GM13976 (cell line): Measurements from ENCODE around the gene CXCL12.

ENCODE experiments used
- DNase-seq: peaks from one replicate; pipeline ENCODE4 v3.0.0; 2012; ENCODE audit warnings: low spot score
- in situ Hi-C: fragments of 300-500 bp; cut with MboI; formaldehyde crosslinking; loops from one replicate; pipeline ENCODE4 v1.12.0; 2022; ENCODE audit warnings: low sequenced_read_pairs, mixed read lengths, inconsistent platforms; ENCODE audit not compliant: unreplicated experiment
- TF ChIP-seq, protein P1 (sequence below): IDR thresholded peaks from 2 replicates; pipeline ENCODE4 v1.5.1; 2012; ENCODE audit warnings: borderline replicate concordance, mild to moderate bottlenecking; ENCODE audit not compliant: insufficient read depth; ENCODE audit errors: extremely low read depth, missing control alignments, control extremely low read depth

Gene CXCL12

DNA sequence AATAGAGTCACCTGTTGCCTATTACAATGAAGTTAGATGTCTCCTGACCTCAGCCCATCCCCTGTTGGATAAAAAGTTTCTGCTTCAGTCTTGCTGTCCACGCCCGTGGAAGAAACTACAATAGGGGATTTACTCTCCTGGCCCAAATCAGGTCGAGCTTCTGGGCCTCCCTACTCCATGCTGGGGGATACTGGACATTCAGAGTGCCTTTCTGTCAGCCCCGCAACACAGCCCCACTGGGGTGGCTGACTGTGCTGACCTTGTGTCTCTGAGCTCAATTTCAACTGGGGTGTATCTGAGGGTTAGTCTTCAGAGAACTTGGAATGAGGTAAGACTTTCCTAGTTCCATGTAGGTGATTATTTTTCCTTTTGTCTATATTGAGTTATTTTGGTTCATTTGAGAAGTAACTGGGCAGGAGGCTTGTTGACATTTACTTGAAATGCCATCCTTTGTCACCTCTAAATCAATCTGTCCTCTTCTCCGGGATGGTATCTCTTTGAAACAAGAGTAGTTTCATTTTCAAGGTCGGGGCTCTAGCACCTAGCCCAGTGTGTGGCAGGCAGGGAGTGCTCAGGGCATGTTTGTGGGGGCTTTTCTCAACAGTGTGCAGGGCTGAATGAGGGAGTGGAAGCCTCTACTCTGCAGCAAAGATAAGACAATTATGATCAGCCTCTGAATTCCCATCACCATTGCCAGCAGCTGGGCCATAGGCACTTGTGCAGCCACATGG is 17.7 kb upstream of the CXCL12 start:
- DNase-seq = no peak
- in situ Hi-C loops = no loop called here
- TF ChIP-seq, protein P1, sequence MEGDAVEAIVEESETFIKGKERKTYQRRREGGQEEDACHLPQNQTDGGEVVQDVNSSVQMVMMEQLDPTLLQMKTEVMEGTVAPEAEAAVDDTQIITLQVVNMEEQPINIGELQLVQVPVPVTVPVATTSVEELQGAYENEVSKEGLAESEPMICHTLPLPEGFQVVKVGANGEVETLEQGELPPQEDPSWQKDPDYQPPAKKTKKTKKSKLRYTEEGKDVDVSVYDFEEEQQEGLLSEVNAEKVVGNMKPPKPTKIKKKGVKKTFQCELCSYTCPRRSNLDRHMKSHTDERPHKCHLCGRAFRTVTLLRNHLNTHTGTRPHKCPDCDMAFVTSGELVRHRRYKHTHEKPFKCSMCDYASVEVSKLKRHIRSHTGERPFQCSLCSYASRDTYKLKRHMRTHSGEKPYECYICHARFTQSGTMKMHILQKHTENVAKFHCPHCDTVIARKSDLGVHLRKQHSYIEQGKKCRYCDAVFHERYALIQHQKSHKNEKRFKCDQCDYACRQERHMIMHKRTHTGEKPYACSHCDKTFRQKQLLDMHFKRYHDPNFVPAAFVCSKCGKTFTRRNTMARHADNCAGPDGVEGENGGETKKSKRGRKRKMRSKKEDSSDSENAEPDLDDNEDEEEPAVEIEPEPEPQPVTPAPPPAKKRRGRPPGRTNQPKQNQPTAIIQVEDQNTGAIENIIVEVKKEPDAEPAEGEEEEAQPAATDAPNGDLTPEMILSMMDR = no peak

DNA sequence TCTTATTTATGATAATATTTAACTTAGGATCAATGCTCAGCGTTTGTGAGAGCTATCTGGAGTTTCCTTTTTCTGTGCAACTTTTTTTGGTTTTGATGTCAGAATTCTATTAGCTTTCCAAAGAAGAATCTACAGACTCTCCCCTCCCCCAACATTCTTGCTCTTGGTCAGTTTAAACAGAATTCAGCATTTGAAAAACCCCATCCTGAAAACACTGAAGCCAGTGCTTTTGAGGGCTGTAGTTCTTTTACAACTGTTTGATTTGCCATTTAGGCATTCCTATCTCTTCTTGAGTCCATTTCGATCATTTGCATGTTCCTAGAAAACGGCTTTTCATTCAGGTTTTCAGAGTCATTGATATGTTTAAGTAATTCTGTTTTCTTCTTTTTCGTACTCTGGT is 15.6 kb upstream of the CXCL12 start:
- TF ChIP-seq, protein P1 = no peak
- no peak for DNase-seq
- in situ Hi-C loops = no loop called here

DNA sequence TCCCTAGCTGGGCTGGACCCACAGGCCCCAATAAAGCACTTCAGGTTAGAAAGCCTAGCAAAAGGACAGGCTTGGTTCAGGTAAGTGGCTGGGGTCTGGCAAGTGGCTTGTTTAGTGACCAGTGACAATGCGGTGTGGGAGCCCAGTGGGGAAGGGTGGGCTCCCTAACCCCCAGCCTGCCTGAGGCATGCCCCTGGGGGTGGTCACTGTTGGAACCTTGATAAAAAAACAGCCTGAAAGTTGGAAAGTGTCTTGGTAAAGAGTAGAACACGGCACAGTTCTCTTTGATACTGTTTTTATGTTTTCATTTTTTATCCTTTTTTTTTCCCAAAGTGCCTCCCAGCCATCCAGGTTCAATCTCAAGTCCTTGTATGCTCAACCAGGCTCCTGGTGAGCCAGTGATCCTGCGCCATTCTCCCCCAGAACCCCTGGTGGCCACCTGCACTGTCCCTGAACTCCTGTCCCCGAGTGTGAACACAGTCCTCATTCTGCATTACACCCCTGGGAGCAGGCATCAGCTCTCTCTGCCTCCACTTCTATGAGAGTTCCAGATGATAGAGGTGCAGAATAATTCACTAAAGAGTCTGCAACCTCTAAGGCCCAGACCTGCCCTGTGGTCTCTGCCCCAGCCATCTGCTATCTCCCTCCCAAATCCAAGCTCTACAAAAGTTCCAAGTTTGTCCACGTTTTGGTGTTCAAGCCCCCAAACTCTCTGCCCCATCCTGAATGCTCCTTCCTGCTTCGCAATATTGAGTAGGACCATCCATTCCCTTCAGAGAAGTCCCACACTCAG is 15.0 kb upstream of the CXCL12 start:
- no peak for DNase-seq
- in situ Hi-C loops = loop anchor here (25.0 kb wide), 2 partner anchors 462 to 738 kb away; no protein-coding TSS in a partner anchor
- TF ChIP-seq, protein P1 = no peak

DNA sequence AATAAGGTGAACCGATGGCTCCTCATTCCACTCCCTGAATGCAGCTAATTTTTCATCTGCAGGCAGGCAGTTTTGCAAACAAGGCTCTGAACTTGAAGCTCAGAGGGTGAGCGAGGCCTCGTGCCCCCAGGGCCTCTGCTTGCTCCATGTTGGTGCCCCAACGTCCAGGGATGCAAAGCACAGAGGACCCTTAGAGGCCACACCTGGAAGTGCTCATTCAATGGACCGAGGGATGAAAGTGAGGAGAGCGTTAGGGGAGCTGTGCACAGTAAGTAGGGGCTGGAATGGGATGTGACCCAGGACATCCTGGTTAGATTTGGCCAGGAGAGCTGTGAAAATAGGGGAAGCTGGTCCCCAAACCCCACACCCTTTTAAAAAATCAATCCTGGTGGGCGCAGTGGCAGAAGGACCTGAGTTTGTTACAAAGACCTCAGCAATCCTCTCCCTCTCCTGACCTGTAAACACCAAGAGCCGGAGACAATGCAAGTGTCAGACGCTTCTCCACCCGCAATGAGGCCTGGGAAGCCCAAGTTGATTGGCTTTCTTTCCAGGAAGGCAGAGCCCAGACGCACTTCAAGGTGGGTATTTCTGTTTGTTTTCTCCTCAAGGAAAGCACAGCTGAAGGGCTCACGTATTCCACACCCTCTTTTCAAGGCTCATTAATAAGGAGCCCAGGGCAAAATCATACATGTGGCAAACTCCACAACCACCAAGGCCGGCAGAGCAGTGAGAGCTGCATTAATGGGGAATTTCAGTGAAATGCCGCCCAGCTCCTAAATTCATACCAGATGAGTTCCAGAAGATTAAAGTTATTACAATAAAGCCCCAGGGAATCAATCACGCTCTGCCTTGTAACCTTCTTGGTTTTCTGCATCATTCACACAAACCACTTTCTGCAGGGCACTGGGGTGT is 14.1 kb upstream of the CXCL12 start:
- in situ Hi-C loops = loop anchor here (25.0 kb wide), 2 partner anchors 463 to 737 kb away; no protein-coding TSS in a partner anchor
- DNase-seq = no peak
- TF ChIP-seq, protein P1 = no peak

DNA sequence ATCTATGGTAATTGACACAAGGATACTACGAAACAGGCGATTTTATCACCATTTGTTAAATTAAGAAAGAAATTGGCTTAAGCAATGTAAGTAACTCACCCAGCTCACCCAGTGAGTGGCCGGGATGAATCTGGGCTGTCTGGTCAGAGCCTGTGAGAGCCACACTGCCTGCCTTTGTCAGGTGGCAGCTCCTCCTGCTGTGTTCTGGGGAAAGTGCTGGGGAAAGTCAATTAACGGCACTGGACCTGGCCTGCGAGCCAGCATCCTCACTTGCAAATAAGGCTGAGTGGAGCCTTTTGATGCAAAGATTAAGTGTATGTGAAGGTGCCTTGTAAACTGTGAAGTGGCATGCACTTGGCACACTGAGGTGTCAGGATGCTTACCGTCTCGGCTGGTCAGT is 13.4 kb upstream of the CXCL12 start:
- DNase-seq = no peak
- in situ Hi-C loops = loop anchor here (25.0 kb wide), 2 partner anchors 464 to 736 kb away; no protein-coding TSS in a partner anchor
- TF ChIP-seq, protein P1 = no peak
